NCI-H446 treated with DMSO at 0.1 percent for 48 hours (cell line): ENCODE data around the gene CUL2.
"Not testable (repeated sequence)": the region's sequence is repeated elsewhere in the genome, so short reads cannot be mapped to it uniquely, and the experiment has no call there.

ENCODE experiments used
- DNase-seq: peaks from one replicate; lab custom pipeline; 2025; lab: John Stamatoyannopoulos, UW

Gene CUL2

GRCh38 chr10:35019041-35020024 lies 70.8 kb downstream of the CUL2 start:
- DNase-seq, result no peak

DNA sequence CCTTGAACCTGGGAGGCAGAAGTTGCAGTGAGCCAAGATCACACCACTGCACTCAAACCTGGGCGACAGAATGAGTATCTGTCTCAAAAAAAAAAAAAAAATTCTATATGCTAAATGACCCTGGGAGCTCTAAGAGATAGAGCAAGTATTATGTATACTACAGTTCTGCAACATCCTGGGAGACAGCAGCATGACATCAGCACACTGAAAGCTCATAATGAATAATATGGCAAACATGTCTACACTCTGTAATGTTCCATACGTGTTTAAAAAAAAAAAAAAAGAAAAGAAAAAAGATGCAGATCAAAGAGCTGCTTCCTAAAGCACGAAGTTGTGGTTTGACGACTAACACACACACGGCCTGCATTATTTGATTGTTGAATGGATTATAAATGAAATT lies 72.5 kb downstream of the CUL2 start:
- no peak for DNase-seq

DNA sequence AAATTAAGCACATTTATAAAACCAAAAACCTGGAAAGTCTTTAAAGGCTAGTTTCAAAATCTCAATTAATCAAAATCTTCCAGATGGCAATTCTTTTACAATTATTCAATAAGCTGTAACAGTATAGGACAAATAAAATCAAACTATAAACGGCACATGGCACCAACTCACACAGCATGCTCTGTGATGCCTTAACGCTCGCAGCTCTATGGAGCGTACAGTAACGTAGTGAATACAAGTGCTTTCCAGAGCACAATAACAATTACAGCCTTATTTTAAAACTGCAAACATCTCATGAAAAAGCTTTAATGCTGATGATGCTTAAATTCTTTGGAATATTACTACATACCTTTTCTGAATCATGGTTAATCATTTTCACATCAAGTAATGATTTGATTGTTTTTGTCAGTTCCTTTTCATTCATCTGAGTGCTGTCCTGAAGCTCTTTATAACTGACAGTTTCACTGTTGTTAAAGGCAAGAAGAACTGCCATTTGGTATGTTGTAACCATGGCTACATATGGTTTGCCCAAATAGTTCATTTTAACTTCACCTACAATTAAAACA lies 74.2 kb downstream of the CUL2 start:
- no peak for DNase-seq

DNA sequence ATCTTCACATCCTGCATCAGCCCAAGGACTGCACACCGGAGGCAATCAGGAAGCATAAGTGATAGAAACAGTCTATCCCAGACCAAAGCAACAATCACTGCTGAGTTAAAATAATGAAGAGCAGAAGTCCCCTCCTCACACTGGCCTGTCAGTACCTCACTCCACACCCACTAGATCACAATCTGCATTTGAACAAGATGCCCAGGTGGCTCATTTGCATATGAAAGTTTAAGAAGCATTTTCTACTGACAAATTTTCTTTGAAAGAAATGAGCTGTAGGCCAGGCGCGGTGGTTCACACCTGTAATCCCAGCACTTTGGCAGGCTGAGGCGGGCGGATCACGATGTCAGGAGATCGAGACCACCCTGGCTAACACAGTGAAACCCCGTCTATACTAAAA lies 77.4 kb downstream of the CUL2 start:
- DNase-seq, result no peak

- no peak for DNase-seq
Observed at GRCh38 chr10:35011771-35012191, 78.4 kb downstream of the CUL2 start.

DNA sequence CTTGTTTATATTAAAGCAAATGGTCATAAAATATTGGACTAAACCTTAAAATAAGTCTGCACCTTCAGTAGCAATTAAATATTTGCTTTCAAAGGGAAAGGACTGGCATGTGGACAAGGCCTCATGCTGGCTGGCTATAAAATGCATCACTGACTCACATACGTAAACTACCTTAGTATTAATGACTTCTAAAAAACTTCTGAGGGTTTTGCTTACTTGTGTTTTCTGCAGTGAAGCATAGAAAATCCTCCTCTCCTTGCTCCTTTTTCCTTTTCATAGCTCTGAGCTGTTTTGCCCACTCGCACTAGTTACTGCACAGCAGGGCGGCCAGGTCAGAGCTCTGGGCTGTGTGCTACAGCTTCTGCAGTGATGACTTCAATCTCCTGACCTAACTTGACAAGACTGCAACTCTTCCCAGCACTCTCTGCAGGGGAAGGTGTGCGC lies 82.3 kb downstream of the CUL2 start:
- no peak for DNase-seq

DNA sequence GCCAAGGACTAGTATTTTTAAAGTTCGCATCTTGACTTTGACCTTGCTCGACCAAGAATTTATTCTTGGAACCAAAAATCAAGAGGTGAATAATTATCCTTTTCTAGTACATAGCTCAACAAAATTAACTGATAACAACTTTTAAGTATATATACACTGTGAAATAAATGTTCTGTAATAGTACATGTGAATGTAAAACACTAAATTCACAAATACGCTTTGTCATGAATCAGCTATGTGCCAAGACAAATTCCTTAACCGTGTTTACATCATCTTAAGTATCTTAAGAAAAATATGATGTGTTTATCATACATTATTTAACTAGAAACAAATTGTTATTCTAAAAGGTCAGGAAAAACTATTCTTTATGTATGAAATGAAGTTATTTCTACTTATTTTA lies 83.3 kb downstream of the CUL2 start:
- DNase-seq, result no peak

GRCh38 chr10:35005868-35006267 lies 84.3 kb downstream of the CUL2 start:
- no peak for DNase-seq

DNA sequence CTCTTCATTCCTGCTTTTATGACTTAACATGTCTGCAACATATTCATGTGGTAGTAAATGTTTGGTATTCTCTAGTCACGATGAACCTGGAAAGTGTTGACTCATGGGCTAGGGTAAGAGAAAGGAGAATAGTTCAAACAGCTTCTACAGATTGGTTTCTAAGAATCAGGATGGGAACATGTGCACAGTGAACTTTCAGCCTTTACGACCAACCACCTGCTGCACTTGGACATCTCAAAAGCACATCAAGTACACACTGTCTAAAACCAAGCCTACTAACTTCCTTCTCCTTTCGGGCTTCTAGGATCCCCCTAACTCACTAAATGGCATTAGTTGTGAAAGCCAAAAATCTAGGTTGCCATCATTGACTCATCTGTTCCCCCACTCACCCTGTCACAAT lies 85.5 kb downstream of the CUL2 start:
- DNase-seq, result no peak

GRCh38 chr10:35003906-35004305 lies 86.2 kb downstream of the CUL2 start:
- no peak for DNase-seq

- no peak for DNase-seq
Observed at GRCh38 chr10:35000936-35001335, 89.2 kb downstream of the CUL2 start.

DNA sequence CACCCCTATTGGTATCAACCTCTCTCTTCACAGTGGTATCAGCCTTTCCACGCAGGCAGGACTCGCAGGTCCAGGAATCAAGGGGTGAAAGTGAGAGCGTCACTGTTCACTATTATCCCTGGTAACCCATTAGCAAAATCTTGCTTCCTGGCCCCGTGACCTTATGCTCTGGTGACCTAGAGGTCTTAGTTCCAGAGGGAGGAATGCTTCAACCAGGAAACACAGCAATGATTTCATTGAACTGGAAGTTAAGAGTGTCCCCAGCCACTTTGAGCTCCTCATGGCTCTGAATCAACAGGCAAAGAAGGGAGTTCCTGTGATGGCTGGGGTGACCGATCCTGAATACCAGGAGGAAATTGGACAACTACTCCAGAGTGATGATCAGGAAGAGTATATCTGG lies 90.6 kb downstream of the CUL2 start:
- DNase-seq, result no peak

DNA sequence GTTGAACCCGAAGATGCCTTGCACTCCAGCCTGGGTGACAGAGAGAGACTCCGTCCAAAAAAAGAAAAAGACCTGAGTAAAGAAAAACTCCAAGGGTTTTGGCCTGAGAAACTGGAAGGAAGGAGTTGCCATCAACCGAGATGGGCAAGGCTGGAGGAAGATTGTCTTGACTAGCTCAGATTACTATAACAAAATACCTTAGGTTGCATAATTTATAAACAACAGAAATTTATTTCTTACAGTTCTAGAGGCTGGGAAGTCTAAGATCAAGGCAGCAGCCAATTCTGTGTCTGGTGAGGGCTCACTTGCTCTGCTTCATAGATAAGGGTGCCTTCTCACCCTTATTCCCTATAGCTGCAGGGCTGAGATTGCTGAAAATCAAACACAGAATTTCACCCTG lies 91.2 kb downstream of the CUL2 start:
- no peak for DNase-seq

DNA sequence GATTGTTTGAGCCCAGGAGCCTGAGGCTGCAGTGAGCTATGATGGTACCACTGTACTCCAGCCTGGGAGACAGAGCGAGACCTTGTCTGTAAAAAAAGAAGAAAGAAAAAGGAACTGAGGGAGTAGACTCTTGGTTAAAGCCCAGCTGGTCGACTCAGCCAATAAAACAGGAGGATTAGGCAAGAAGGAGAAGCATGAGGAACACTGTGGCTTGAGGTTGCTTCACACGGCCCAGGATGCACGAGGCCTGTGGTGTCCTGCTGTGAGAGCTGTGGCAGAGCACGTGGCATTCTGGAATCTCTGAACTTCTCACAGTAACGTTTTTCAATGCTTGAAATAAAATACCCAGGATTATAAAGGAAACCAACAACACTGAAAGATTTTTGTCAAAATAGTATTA lies 93.3 kb downstream of the CUL2 start:
- no peak for DNase-seq

DNA sequence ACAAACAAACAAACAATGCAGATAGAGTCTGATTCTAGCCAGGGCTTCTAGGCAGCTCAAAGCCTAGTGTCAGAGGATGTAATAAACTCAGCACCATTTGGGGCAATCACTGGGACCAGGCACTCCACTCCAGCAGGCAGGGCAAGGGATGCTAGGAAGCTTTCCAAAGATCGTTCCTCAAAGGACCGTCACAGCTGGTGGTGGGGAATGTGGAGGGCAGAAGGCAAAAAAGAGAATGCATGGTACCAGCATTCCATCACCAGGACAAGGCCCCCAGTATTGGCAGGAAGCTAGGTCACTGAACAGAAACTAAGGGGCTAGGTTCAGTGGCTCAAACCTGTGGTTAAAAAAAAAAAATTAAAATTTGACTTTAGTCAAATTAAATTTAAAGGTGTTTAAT lies 94.2 kb downstream of the CUL2 start:
- no peak for DNase-seq

GRCh38 chr10:34994565-34995142 lies 95.5 kb downstream of the CUL2 start:
- peak; percentile 2 for DNase-seq

GRCh38 chr10:34993782-34994181 lies 96.4 kb downstream of the CUL2 start:
- no peak for DNase-seq

DNA sequence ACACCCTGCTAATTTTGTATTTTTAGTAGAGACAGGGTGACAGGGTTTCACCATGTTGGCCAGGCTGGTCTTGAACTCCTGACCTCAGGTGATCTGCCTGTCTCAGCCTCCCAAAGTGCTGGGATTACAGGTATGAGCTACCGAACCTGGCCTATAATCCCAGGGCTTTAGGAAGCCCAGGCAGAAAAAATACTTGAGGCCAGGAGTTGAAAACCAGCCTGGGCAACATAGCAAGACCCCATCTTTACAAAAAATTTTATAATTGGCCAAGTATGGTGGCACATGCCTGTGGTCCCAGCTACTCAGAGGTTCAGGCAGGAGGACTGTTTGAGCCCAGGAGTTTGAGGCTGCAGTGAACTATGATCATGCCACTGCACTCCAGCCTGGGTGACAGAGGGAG lies 99.0 kb downstream of the CUL2 start:
- DNase-seq, result not testable (repeated sequence)

DNA sequence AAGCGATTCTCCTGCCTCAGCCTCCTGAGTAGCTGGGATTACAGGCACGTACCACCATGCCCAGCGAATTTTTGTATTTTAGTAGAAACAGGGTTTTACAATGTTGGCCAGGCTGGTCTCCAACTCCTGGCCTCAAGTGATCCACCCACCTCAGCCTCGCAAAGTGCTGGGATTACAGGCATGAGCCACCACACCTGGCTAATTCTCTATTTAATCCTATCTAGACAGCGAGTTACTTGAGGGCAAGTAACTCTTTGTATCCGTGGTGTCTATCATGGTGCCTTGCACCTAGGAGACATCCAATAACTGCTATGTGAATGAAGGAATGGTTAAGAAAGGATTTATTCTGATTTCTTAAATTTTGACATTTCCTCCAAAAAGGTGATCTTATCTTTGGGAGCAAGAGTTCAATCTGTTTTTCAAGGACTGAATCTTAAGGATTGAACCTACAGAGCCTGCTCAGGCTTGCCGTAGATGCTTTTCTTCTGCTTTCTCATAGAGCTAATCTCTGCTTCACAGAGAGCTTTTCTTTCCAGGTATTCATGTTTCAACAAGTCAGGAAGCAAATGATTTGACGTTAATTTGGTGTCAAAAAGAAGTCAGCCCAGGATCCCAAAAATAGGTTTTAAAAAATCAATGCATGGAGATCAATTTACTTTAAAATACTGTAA lies 101.6 kb downstream of the CUL2 start:
- DNase-seq, result no peak

- no peak for DNase-seq
Observed at GRCh38 chr10:34985823-34986222, 104.3 kb downstream of the CUL2 start.

GRCh38 chr10:34985146-34985545 lies 105.0 kb downstream of the CUL2 start:
- no peak for DNase-seq

- DNase-seq, result no peak
Observed at GRCh38 chr10:34981844-34982243, 108.3 kb downstream of the CUL2 start.

- DNase-seq, result no peak
Observed at GRCh38 chr10:34979938-34980337, 110.2 kb downstream of the CUL2 start.
